K562 treated with DMSO at 1 percent for 24 hours (cell line): ENCODE measurements around the gene SLX1A. TPM values are rescaled to one million over a fixed set of nuclear protein-coding genes. Genes with fewer than 3 reads are reported as not detected.

ENCODE experiments used
- total RNA-seq: library from RNA; unstranded; fragments of 300-600 nt; gene quantifications from 2 replicates; pipeline ENCODE4 v1.2.3, GENCODE V29; 2022; ENCODE audit warnings: low read depth; ENCODE audit not compliant: insufficient read depth

SLX1A gene
- total RNA-seq = 90.4 and 95.5 TPM in 2 replicates

DNA sequence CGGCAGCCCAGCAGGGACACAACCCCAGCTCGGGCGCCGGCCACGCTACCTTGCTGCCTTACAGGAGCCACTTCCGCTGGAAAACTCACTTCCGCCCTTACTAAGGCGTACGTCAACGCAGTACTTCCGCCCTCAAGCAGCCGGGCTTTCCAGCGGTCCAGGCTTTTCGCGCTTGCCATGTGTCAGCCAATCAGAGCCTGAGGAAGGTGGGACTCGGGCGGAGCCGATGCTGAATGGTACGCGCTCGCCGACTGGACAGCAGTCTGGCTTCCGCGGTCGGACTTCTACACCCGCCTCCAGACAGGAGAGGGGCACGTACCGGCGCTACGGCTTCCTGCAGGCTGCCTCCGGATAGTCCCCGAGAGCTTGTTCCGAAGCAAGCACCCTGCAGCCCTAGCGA is at the start of gene SLX1A, which contains the start of gene BOLA2B:
SLX1A (plus strand) TSS at position 261 of the 400 bp plus-strand sequence. CDS start 210 bp downstream, outside the sequence.
BOLA2B (minus strand) TSS at position 52 of the 400 bp plus-strand sequence. CDS start 71 bp downstream, outside the sequence.

DNA sequence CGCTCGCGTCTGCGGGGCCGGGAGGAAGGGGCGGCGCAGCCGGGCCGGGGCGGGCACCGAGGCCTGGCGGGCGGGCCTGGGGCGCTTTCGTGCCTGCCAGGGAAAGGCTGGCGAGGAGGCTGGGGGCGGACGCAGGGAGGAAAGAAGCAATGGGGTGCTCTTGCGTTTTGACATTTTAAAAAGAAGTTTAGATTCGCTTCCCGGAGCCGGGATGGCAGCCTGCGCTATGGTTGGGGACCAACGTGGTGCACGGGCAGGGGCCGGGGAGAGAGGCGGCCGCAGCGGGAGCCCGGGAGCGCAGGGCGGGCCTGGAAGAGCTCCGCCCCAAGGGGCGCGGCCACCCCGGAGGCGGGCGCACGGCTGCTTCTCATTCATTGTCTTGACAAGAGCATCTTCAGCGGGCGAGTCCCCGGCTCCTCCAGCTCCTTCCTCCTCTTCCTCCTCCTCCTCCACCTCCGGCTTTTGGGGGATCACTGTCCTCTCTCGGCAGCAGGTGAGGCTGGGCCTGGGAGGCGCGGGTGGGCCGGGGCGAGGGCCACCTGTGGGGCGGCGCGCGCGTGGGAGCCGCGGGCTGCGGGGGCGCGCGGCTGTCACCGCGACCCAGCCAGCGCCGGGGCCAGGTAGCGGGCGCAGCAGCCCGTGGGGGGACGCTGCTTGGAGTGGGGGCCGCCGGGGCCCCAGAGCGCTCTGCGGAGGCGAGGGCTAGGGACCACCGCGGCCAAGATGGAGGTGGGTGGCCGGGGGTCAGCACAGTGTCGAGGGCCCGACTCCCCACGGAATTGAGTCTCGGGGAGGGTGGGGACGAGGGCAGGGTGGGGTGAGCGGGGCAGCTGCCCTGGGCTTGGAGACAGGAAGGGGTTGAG is 10.2 kb upstream of the SLX1A start, which contains the start of gene CORO1A:
CORO1A (plus strand) TSS at position 370 of the 863 bp plus-strand sequence. CDS start 1,608 bp downstream, outside the sequence.

DNA sequence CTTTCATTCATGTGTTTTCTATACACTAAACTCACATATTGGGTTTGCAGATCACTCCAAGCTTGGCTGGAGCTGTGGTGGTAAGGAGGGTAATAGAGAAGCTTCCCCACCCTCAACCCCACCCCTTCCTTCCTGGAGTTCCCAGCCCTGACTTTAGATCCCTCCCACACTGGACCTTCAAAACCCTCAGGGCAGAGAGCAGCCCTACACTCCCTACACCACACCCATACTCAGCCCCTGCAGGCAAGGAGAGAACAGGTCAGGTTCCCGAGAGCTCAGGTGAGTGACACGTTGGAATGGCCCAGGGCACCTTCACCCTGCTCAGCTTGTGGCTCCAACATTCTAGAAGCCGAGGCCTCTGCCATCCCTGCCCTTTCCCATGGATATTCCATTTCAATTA is 5.4 kb downstream of the SLX1A start, which contains the start of gene SULT1A3:
SULT1A3 (plus strand) TSS at position 207 of the 400 bp plus-strand sequence. CDS start 1,474 bp downstream, outside the sequence.

Other genes starting within 250 kb of the SLX1A start
- gene TMEM219, start 231.8 kb upstream of the SLX1A start, total RNA-seq = 166 and 175 TPM in 2 replicates
- 72.9 and 76.9 TPM in 2 replicates for gene TAOK2, start 220.0 kb upstream of the SLX1A start, total RNA-seq
- gene HIRIP3, start 198.3 kb upstream of the SLX1A start, total RNA-seq = 39.9 and 49.8 TPM in 2 replicates
- gene INO80E, start 197.6 kb upstream of the SLX1A start, total RNA-seq = 122 and 141 TPM in 2 replicates
- 2.0 and 3.4 TPM in 2 replicates for gene DOC2A, start 182.8 kb upstream of the SLX1A start, total RNA-seq
- gene C16orf92, start 170.7 kb upstream of the SLX1A start, total RNA-seq = not detected in 2 replicates
- 1.1 and 1.7 TPM in 2 replicates for gene TLCD3B, start 162.6 kb upstream of the SLX1A start, total RNA-seq
- gene ALDOA, start 128.1 kb upstream of the SLX1A start, total RNA-seq = 2,402 and 2,593 TPM in 2 replicates
- 317 and 345 TPM in 2 replicates for gene PPP4C, start 117.9 kb upstream of the SLX1A start, total RNA-seq
- 0.20 and 0.37 TPM in 2 replicates for gene TBX6, start 102.0 kb upstream of the SLX1A start, total RNA-seq
- 136 and 153 TPM in 2 replicates for gene YPEL3, start 97.7 kb upstream of the SLX1A start, total RNA-seq
- gene GDPD3, start 80.3 kb upstream of the SLX1A start, total RNA-seq = 1.1 and 2.0 TPM in 2 replicates
- 68.6 and 68.7 TPM in 2 replicates for gene MAPK3, start 70.7 kb upstream of the SLX1A start, total RNA-seq
- gene CORO1A, start 10.3 kb upstream of the SLX1A start, total RNA-seq = 61.6 and 77.8 TPM in 2 replicates
- 55.1 and 63.9 TPM in 2 replicates for gene BOLA2B, start 209 bp upstream of the SLX1A start, total RNA-seq
- 4.1 TPM in 1 of 2 replicates, not detected in the other for gene SULT1A3, start 5.4 kb downstream of the SLX1A start, total RNA-seq
- 0.41 and 1.0 TPM in 2 replicates for gene NPIPB13, start 54.6 kb downstream of the SLX1A start, total RNA-seq
- 40.1 and 42.1 TPM in 2 replicates for gene CD2BP2, start 161.4 kb downstream of the SLX1A start, total RNA-seq
- gene TBC1D10B, start 176.6 kb downstream of the SLX1A start, total RNA-seq = 78.2 and 80.1 TPM in 2 replicates
- gene MYL11, start 180.9 kb downstream of the SLX1A start, total RNA-seq = 0.90 TPM in 1 of 2 replicates, not detected in the other
- 2.6 TPM in 2 replicates for gene SEPTIN1, start 188.7 kb downstream of the SLX1A start, total RNA-seq
- 11.8 and 12.2 TPM in 2 replicates for gene ZNF48, start 201.5 kb downstream of the SLX1A start, total RNA-seq
- gene ZNF771, start 213.7 kb downstream of the SLX1A start, total RNA-seq = 22.0 and 26.2 TPM in 2 replicates
- gene DCTPP1, start 236.2 kb downstream of the SLX1A start, total RNA-seq = 66.8 and 67.1 TPM in 2 replicates